Measurements from ENCODE around the gene MIDN. TPM values are rescaled to one million over a fixed set of nuclear protein-coding genes. Genes with fewer than 3 reads are reported as not detected.

Gene MIDN
- total and polyA plus RNA-seq, 7 experiments from 2014 or later = 1.4 to 310 (median 26.6) TPM

DNA sequence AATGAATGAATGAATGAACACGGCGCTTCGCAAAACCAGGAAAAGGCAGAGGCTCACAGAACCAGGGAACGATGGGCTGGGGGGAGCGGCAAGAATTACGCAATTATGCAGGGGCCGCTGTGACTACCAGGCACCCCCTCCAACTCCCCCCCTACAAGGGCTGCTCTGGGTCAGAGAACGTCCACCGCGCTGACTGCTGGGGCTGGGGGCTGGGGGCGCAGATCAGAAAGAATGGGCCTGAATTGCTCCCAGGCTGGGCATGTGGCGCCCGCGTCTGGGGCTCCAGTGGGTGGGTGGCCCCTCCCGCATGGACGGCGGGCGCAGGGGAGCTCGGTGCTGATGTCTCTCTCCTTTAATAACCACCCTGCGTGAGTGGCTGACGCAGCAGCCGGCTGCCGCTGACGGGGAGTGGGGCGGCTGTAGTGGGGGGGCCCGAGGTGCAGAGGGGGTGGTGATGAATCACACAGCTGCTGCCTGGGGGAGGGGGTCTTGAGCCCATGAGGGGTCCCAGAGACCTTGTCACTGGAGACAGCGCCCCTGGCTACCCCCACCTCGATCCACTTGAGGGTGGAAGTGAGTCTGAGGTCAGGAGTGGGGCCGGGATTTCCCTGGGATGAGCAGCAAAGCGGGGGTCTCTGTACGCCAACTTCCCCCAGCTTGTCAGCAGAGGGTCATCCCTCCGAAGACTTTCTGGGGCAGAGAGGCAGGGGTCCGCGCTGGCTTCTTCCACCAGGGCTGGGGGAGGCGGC, 19.3 kb downstream of the MIDN start:
- peak overlapping the region; percentile 58 to 96 (median 68) for H3K4me3 Mint-ChIP-seq
- H3K27ac Mint-ChIP-seq = peak overlapping the region in 7 of 9 donors; percentile 28 to 90 (median 76)
- ChIA-PET CTCF (interaction anchor here (0.9 to 5.1 kb wide), 4 partner anchors 8 to 23 kb away, joined by 3 to 164 read pairs (median 10); no protein-coding TSS in a partner anchor), POLR2A (interaction anchor here (1.5 to 14.9 kb wide), 7 partner anchors 8 to 469 kb away, joined by 3 to 366 read pairs (median 17); partner anchors contain the start of genes ABCA7, ATP5F1D, CBARP and FAM174C)
- Histone ChIP-seq H3K27me3 (ENCODE audit: control insufficient read depth in 2 of 2, insufficient read depth in 2 of 2, low read length in 2 of 2) (no peaks in the 10 kb centered on the region), H3K4me3 (ENCODE audit: low read length) (peak overlapping the region; percentile 48), H3K9me3 (ENCODE audit: control insufficient read depth in 2 of 3, low read length in 3 of 3) (no peaks in the 10 kb centered on the region), H3K36me3 (ENCODE audit: control insufficient read depth in 2 of 3, insufficient read depth in 3 of 3, low read length in 3 of 3) (peaks cover 19 to 23% (median 20%) of the 10 kb centered on the region in 3 experiments), H3K27ac (ENCODE audit: low read depth, low read length) (peak overlapping the region; percentile 82), H3K4me1 (ENCODE audit: control insufficient read depth in 2 of 2, insufficient read depth in 2 of 2, low read length in 2 of 2) (peaks cover 48 to 53% of the 10 kb centered on the region in 2 donors)
- H3K27me3 Mint-ChIP-seq = peaks cover 0 to 6% (median 0%) of the 10 kb centered on the region in 5 donors
- peaks cover 0 to 7% (median 0%) of the 10 kb centered on the region in 11 donors for H3K9me3 Mint-ChIP-seq
- intact Hi-C loops (cut with micrococcal nuclease) = loop anchor here (5.0 to 10.0 kb wide), 2 partner anchors 470 to 587 kb away; partner anchors contain the start of gene PTBP1 (in 1 of the 2)
- DNase-seq (peak in 1 of 9 donors; percentile 60), ATAC-seq (no peak)
- H3K4me1 Mint-ChIP-seq = peaks cover 48 to 70% (median 53%) of the 10 kb centered on the region in 7 donors
- peaks cover 0 to 25% (median 11%) of the 10 kb centered on the region in 5 donors for H3K36me3 Mint-ChIP-seq

DNA sequence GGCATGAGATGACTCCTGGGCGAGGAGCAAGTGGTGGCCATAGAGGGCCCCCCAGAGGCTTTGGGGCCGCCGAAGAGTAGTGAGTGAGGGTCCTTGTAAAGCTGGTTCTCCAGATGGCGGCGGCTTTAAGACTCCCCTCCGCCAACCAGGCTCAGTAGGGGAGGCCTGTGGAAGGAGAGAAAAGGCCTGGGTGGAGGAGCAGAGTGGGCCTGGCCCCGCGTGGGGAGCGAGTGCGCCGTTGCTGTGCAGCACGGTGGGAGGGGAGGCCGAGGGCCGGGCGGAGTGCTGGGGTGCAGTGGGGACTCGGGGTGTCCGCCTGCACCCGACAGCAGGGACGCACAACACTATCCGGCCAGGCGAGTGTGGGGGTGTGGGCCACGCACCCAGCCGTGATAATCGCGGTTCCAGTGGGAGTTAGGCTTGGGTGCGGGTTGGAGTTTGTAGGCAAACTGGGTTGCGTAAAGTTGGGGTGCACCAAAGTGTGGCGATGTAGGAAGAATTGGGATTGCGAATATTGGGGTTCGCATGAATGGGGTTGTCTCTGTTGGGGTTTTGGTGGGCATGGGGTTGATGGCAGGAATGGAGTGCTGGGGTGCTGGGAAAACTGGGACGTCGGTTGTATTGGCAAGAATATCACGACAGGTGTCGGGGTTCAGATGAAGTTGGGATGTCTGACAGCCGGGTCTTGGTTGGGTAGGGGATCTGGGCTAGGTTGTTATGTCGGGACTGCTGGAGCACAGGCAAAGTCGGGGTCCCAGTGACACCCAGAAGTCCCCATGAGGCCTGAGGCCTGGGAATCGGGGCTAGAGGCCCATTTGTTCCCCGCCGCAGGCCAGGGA, 20.1 kb downstream of the MIDN start:
- Histone ChIP-seq H3K27me3 (ENCODE audit: control insufficient read depth in 2 of 2, insufficient read depth in 2 of 2, low read length in 2 of 2) (no peaks in the 10 kb centered on the region), H3K9me3 (ENCODE audit: control insufficient read depth in 2 of 3, low read length in 3 of 3) (no peaks in the 10 kb centered on the region), H3K4me3 (ENCODE audit: low read length) (no peak overlapping the region), H3K36me3 (ENCODE audit: control insufficient read depth in 2 of 3, insufficient read depth in 3 of 3, low read length in 3 of 3) (peaks cover 26 to 28% (median 27%) of the 10 kb centered on the region in 3 experiments), H3K4me1 (ENCODE audit: control insufficient read depth in 2 of 2, insufficient read depth in 2 of 2, low read length in 2 of 2) (peaks cover 53 to 56% of the 10 kb centered on the region in 2 donors), H3K27ac (ENCODE audit: low read depth, low read length) (peak overlapping the region; percentile 82)
- peaks cover 0 to 31% (median 16%) of the 10 kb centered on the region in 5 donors for H3K36me3 Mint-ChIP-seq
- intact Hi-C loops (cut with micrococcal nuclease) = loop anchor here (1.0 to 10.0 kb wide), 7 partner anchors 7 to 586 kb away; partner anchors contain the start of genes STK11 (in 2 of the 2), ATP5F1D (in 1 of the 2), GPX4 (in 1 of the 2) and PTBP1 (in 1 of the 2)
- H3K27me3 Mint-ChIP-seq = peaks cover 0 to 6% (median 0%) of the 10 kb centered on the region in 5 donors
- H3K27ac Mint-ChIP-seq = peak overlapping the region; percentile 87 to 93 (median 90)
- H3K9me3 Mint-ChIP-seq = peaks cover 0 to 11% (median 0%) of the 10 kb centered on the region in 11 donors
- POLR2A ChIA-PET = interaction anchor here (0.6 to 14.9 kb wide), 63 partner anchors 9 to 1208 kb away, joined by 3 to 366 read pairs (median 4); partner anchors contain the start of genes ABCA7, AP3D1, ARHGAP45 and ATP5F1D
- H3K4me3 Mint-ChIP-seq = peak overlapping the region; percentile 61 to 96 (median 80)
- ATAC-seq (no peak), DNase-seq (no peak)
- CTCF ChIA-PET = interaction anchor here (0.9 to 5.1 kb wide), 7 partner anchors 9 to 228 kb away, joined by 3 to 164 read pairs (median 4); partner anchors contain the start of gene ABCA7
- peaks cover 49 to 70% (median 56%) of the 10 kb centered on the region in 7 donors for H3K4me1 Mint-ChIP-seq

DNA sequence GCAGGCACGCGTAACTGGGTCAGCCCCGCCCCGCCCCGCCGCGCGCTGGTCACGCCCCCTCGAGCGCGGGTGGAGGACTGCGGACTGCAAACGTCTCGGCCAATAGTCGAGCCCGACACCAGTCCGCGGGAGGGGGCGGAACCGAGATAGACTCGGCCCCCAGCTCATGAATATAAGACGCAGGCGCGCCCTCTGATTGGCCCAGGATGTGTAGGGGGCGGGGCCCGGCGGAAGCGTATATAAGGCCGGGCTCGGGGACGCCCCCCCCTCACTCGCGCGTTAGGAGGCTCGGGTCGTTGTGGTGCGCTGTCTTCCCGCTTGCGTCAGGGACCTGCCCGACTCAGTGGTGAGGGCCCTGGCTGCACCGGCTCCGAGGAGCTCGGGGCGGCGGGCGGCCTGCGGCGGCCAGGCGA, 20.7 kb downstream of the MIDN start, which contains the start of gene CIRBP:
TSS of gene CIRBP (plus strand) at position 268 of the 413 bp plus-strand sequence. CDS start 1,602 bp downstream, outside the sequence.
- peak; percentile 95 to 99 (median 98) for DNase-seq
- H3K27ac ChIP-seq (ENCODE audit: low read depth, low read length) = peak within 1 kb of the TSS; percentile 82
- Mint-ChIP-seq H3K27me3 (peaks cover 0 to 6% (median 0%) of the 10 kb centered on the region in 5 donors), H3K9me3 (peaks cover 0 to 11% (median 0%) of the 10 kb centered on the region in 11 donors), H3K4me1 (peaks cover 52 to 76% (median 62%) of the 10 kb centered on the region in 7 donors), H3K27ac (peak within 1 kb of the TSS; percentile 87 to 94 (median 91)), H3K4me3 (peak within 1 kb of the TSS; percentile 88 to 96 (median 90)), H3K36me3 (peaks cover 0 to 37% (median 22%) of the 10 kb centered on the region in 5 donors)
- CTCF ChIA-PET = interaction anchor here (0.8 to 5.1 kb wide), 7 partner anchors 10 to 774 kb away, joined by 3 to 164 read pairs (median 4); partner anchors contain the start of gene ABCA7
- H3K4me3 ChIP-seq (ENCODE audit: low read length) = peak within 1 kb of the TSS; percentile 76
- H3K27me3 ChIP-seq (ENCODE audit: control insufficient read depth in 2 of 2, insufficient read depth in 2 of 2, low read length in 2 of 2) = no peaks in the 10 kb centered on the region
- POLR2A ChIA-PET = interaction anchor here (0.6 to 14.9 kb wide), 70 partner anchors 9 to 1207 kb away, joined by 3 to 366 read pairs (median 4); partner anchors contain the start of genes ABCA7, AP3D1, ARHGAP45 and ATP5F1D
- ATAC-seq = peak; percentile 90
- intact Hi-C loops (cut with micrococcal nuclease) = loop anchor here (1.0 to 10.0 kb wide), 7 partner anchors 8 to 586 kb away; partner anchors contain the start of genes STK11 (in 2 of the 2), ATP5F1D (in 1 of the 2), GPX4 (in 1 of the 2) and PTBP1 (in 1 of the 2)
- no peaks in the 10 kb centered on the region for H3K9me3 ChIP-seq (ENCODE audit: control insufficient read depth in 2 of 3, low read length in 3 of 3)
- peaks cover 32 to 34% (median 33%) of the 10 kb centered on the region in 3 experiments for H3K36me3 ChIP-seq (ENCODE audit: control insufficient read depth in 2 of 3, insufficient read depth in 3 of 3, low read length in 3 of 3)
- H3K4me1 ChIP-seq (ENCODE audit: control insufficient read depth in 2 of 2, insufficient read depth in 2 of 2, low read length in 2 of 2) = peaks cover 60 to 61% of the 10 kb centered on the region in 2 donors

DNA sequence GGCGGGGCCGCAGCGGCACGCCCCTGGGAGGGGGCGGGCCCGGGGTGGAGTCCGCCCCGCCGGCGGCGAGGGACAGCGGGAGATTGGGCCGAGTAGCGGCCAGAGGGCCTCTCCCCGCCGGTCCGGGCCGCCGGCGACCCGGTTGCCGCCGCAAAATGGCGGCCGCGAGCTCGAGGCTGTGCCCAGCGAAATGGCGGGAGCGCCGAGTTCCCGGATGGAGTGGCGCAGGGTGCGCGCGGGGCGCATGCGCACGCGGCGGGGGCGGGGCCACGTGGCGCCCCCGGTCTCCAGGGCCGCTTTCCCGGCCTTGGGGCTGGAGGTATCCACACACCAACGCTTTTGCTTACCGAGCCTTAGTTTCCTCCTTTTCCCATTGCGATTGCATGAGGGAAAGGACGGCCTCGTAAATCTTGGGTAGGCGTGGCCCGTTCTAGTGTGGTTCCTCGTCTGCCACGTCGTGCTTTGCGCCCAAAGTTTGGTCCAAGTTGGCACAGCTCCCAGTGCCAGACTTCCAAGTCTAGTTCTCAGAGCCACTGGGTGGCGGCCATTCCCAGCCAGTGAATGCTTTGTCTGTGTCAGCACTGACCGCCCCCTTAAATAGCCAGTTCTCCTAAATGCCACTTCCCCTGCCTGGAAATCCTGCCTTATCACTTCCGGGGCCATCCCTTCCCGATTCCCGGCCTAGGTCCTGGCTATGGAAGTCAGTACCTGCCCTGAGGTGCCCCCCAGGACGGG, 21.3 kb downstream of the MIDN start:
- ATAC-seq (peak; percentile 58), DNase-seq (peak; percentile 78 to 93 (median 89))
- H3K36me3 Mint-ChIP-seq = peaks cover 0 to 37% (median 23%) of the 10 kb centered on the region in 5 donors
- Histone ChIP-seq H3K9me3 (ENCODE audit: control insufficient read depth in 2 of 3, low read length in 3 of 3) (no peaks in the 10 kb centered on the region), H3K27me3 (ENCODE audit: control insufficient read depth in 2 of 2, insufficient read depth in 2 of 2, low read length in 2 of 2) (no peaks in the 10 kb centered on the region), H3K27ac (ENCODE audit: low read depth, low read length) (peak overlapping the region; percentile 82), H3K36me3 (ENCODE audit: control insufficient read depth in 2 of 3, insufficient read depth in 3 of 3, low read length in 3 of 3) (peaks cover 38 to 39% (median 39%) of the 10 kb centered on the region in 3 experiments), H3K4me3 (ENCODE audit: low read length) (peak overlapping the region; percentile 76), H3K4me1 (ENCODE audit: control insufficient read depth in 2 of 2, insufficient read depth in 2 of 2, low read length in 2 of 2) (peaks cover 65 to 67% of the 10 kb centered on the region in 2 donors)
- peak overlapping the region; percentile 86 to 94 (median 91) for H3K27ac Mint-ChIP-seq
- peak overlapping the region; percentile 88 to 96 (median 90) for H3K4me3 Mint-ChIP-seq
- POLR2A ChIA-PET = interaction anchor here (0.6 to 14.9 kb wide), 59 partner anchors 8 to 1206 kb away, joined by 3 to 366 read pairs (median 4); partner anchors contain the start of genes ABCA7, ARHGAP45, ATP5F1D and CBARP
- CTCF ChIA-PET = interaction anchor here (0.8 to 5.1 kb wide), 7 partner anchors 10 to 773 kb away, joined by 3 to 164 read pairs (median 4); partner anchors contain the start of gene ABCA7
- H3K27me3 Mint-ChIP-seq = peaks cover 0 to 6% (median 0%) of the 10 kb centered on the region in 5 donors
- H3K4me1 Mint-ChIP-seq = peaks cover 53 to 73% (median 62%) of the 10 kb centered on the region in 7 donors
- peaks cover 0 to 11% (median 0%) of the 10 kb centered on the region in 11 donors for H3K9me3 Mint-ChIP-seq
- intact Hi-C loops (cut with micrococcal nuclease) = loop anchor here (1.0 to 10.0 kb wide), 7 partner anchors 8 to 585 kb away; partner anchors contain the start of genes STK11 (in 2 of the 2), ATP5F1D (in 1 of the 2), GPX4 (in 1 of the 2) and PTBP1 (in 1 of the 2)

DNA sequence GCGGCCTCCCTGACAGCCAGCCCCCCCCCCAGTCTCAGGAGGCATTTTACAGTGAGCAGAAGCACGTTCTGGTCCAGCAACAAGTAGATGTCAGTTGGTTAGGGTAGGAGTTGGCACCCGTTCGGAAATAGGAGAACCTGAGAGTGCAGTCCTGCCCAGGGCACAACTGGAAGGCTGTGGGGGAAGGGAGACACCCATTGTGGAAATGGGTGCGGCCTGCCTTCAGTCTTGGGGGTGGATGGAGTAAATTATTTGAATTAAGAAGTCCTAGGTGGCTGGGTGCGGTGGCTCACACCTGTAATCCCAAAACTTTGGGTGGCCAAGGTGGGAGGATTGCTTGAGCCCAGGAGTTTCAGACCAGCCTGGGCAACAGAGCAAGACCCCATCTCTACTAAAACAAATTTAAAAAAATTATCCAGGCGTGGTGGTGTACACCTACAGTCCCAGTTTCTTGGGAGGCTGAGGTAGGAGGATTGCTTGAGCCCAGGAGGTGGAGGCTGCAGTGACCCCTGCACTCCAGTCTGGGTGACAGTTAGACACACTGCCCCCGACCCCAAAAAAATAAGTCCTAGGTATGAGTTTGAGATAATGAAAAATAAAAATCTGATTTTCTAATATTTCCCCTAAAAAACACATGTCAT, 21.9 kb downstream of the MIDN start:
- intact Hi-C loops (cut with micrococcal nuclease) = no loop called here
- ChIA-PET CTCF (no interaction called here), POLR2A (interaction anchor here (1.7 to 6.6 kb wide), 4 partner anchors 10 to 26 kb away, joined by 16 to 229 read pairs (median 40); no protein-coding TSS in a partner anchor)
- Histone ChIP-seq H3K4me3 (ENCODE audit: low read length) (peak overlapping the region; percentile 76), H3K9me3 (ENCODE audit: control insufficient read depth in 2 of 3, low read length in 3 of 3) (no peaks in the 10 kb centered on the region), H3K4me1 (ENCODE audit: control insufficient read depth in 2 of 2, insufficient read depth in 2 of 2, low read length in 2 of 2) (peaks cover 71% of the 10 kb centered on the region in 2 donors), H3K36me3 (ENCODE audit: control insufficient read depth in 2 of 3, insufficient read depth in 3 of 3, low read length in 3 of 3) (peaks cover 39 to 44% (median 42%) of the 10 kb centered on the region in 3 experiments), H3K27ac (ENCODE audit: low read depth, low read length) (peak overlapping the region; percentile 82), H3K27me3 (ENCODE audit: control insufficient read depth in 2 of 2, insufficient read depth in 2 of 2, low read length in 2 of 2) (no peaks in the 10 kb centered on the region)
- Mint-ChIP-seq H3K4me3 (peak overlapping the region; percentile 88 to 96 (median 90)), H3K36me3 (peaks cover 0 to 37% (median 23%) of the 10 kb centered on the region in 5 donors), H3K4me1 (peaks cover 50 to 69% (median 59%) of the 10 kb centered on the region in 7 donors), H3K9me3 (peaks cover 0 to 11% (median 0%) of the 10 kb centered on the region in 11 donors), H3K27me3 (peaks cover 0 to 6% (median 0%) of the 10 kb centered on the region in 5 donors), H3K27ac (peak overlapping the region; percentile 84 to 94 (median 91))
- ATAC-seq (no peak), DNase-seq (no peak)
